Measurements from ENCODE around the gene MROH7. TPM values are rescaled to one million over a fixed set of nuclear protein-coding genes. Genes with fewer than 3 reads are reported as not detected.

The MROH7 gene
- total RNA-seq, 1 donor from 2014 or later = 0.21 TPM

DNA sequence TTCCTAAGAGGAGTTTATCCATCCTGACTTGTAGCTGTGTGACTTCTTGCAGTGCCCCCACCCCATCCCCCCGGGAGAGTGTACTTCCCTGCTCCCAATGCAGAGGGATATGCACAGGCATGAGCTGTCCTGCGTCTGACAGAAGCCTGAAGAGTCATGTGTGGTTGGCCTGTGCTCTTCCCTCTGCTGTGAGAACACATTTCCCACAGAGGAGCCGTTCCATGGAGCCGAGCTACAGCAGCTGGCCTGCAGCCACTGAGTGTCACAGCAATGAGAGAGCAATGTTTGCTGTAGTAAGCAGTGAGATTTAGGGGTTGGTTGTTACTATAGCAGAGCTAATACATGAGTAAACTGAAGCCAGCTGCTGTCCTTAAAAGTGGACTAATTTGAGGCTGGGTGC, 100.7 kb downstream of the MROH7 start:
- Mint-ChIP-seq H3K36me3 (peaks cover 18% of the 10 kb centered on the region), H3K9me3 (peaks cover 4% of the 10 kb centered on the region)

DNA sequence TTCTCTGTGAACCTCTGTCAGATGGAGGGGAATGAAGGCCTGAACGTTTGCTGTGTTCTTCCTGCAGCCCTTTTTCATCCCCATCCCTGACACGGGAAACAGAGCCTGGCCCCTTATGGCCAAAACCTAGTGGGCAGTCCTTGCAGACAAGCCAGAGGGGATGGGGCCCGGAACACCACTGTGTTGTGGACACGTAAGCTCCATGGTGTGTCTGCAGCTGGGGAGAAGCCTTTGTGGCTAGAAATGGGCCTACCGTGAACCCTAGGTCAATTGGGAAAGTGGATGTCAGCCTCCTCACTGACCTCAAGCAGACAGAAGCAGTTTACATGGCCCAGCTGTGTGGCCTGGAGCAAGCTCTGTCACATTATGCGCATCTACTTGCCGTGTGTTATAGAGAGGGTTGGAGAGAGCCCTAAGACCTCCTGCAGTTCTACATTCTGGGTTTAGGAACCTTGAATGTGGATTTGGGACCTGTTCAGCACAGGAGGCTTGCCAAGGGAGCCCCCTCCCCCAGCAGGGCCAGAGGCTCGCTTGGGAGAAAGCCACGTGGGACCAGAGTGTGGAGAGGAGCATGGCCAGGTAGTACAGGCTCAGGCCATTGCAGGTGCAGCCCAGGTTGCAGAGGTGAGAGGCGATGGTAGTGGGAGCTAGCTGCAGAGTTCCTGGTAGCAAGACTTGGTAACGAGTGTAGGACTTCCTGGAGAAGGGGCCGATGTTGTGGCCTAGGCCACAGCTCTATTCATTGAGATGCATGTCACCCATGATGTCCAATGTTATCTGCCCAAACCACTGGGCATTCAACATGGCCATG, 102.0 kb downstream of the MROH7 start:
- Histone ChIP-seq H3K27me3 (no peaks in the 10 kb centered on the region), H3K9me3 (ENCODE audit: low read depth) (no peaks in the 10 kb centered on the region), H2AFZ (replicated peaks) (no peak overlapping the region), H3F3A (ENCODE audit: low read depth) (no peaks in the 10 kb centered on the region), H3K79me2 (ENCODE audit: low read depth) (no peaks in the 10 kb centered on the region), H3K36me3 (no peaks in the 10 kb centered on the region), H3K4me1 (no peaks in the 10 kb centered on the region), H3K9ac (no peak overlapping the region), H4K20me1 (ENCODE audit: low read depth) (no peaks in the 10 kb centered on the region), H3K27ac (no peak overlapping the region), H3K4me3 (no peak overlapping the region), H3K4me2 (no peak overlapping the region)
- no peak overlapping the region for H3K4me3 Mint-ChIP-seq
- H3K27me3 Mint-ChIP-seq (ENCODE audit: insufficient read depth, low read depth) = peaks cover 7% of the 10 kb centered on the region
- TF ChIP-seq EZH2phosphoT487 (IDR thresholded peaks at IDR 0.05) (no peak), EZH2 (IDR thresholded peaks at IDR 0.05) (no peak)
- TF ChIP-seq, protein P1, sequence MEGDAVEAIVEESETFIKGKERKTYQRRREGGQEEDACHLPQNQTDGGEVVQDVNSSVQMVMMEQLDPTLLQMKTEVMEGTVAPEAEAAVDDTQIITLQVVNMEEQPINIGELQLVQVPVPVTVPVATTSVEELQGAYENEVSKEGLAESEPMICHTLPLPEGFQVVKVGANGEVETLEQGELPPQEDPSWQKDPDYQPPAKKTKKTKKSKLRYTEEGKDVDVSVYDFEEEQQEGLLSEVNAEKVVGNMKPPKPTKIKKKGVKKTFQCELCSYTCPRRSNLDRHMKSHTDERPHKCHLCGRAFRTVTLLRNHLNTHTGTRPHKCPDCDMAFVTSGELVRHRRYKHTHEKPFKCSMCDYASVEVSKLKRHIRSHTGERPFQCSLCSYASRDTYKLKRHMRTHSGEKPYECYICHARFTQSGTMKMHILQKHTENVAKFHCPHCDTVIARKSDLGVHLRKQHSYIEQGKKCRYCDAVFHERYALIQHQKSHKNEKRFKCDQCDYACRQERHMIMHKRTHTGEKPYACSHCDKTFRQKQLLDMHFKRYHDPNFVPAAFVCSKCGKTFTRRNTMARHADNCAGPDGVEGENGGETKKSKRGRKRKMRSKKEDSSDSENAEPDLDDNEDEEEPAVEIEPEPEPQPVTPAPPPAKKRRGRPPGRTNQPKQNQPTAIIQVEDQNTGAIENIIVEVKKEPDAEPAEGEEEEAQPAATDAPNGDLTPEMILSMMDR (IDR thresholded peaks at IDR 0.05) = no peak
- no peak overlapping the region for H3K27ac Mint-ChIP-seq
- no peak for DNase-seq (ENCODE audit: low spot score)
- no peaks in the 10 kb centered on the region for H3K4me1 Mint-ChIP-seq
- peaks cover 14% of the 10 kb centered on the region for H3K36me3 Mint-ChIP-seq
- peaks cover 4% of the 10 kb centered on the region for H3K9me3 Mint-ChIP-seq

More for the DNA sequence above, 100.7 kb downstream of the MROH7 start:
- Histone ChIP-seq H3K36me3 (no peaks in the 10 kb centered on the region), H3F3A (ENCODE audit: low read depth) (no peaks in the 10 kb centered on the region), H4K20me1 (ENCODE audit: low read depth) (no peaks in the 10 kb centered on the region), H2AFZ (replicated peaks) (no peak overlapping the region), H3K79me2 (ENCODE audit: low read depth) (no peaks in the 10 kb centered on the region), H3K4me2 (no peak overlapping the region), H3K27ac (no peak overlapping the region), H3K4me3 (no peak overlapping the region), H3K9me3 (ENCODE audit: low read depth) (no peaks in the 10 kb centered on the region), H3K4me1 (no peaks in the 10 kb centered on the region), H3K9ac (no peak overlapping the region), H3K27me3 (no peaks in the 10 kb centered on the region)
- Mint-ChIP-seq H3K4me3 (no peak overlapping the region), H3K27ac (no peak overlapping the region), H3K4me1 (no peaks in the 10 kb centered on the region), H3K27me3 (ENCODE audit: insufficient read depth, low read depth) (peaks cover 7% of the 10 kb centered on the region)
- TF ChIP-seq, protein P1 (IDR thresholded peaks at IDR 0.05) = no peak
- no peak for TF ChIP-seq EZH2 (IDR thresholded peaks at IDR 0.05)
- TF ChIP-seq EZH2phosphoT487 (IDR thresholded peaks at IDR 0.05) = no peak
- no peak for DNase-seq (ENCODE audit: low spot score)

DNA sequence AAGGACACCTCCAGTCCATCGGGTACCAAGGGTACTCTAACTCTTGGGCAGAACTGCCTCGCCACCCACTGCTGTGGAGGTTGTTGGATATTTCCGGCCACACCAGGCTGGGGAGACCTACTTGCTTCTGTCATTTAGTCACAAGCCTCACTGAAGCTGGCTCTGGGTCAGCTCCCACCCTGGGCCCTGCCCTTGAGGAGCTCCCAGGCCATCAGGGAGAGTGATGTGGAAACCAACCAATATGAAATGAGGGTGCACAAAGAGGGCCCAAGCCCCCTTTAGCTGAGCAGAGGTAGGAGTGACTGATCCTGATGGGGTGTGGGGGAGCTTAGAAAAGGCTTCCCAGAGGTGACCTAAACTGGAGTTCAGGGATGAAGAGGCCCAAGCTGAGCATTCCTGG, 103.1 kb downstream of the MROH7 start:
- Mint-ChIP-seq H3K4me3 (no peak overlapping the region), H3K4me1 (no peaks in the 10 kb centered on the region), H3K27me3 (ENCODE audit: insufficient read depth, low read depth) (peaks cover 9% of the 10 kb centered on the region), H3K9me3 (peaks cover 4% of the 10 kb centered on the region), H3K27ac (no peak overlapping the region), H3K36me3 (peaks cover 12% of the 10 kb centered on the region)
- no peaks in the 10 kb centered on the region for H3K79me2 ChIP-seq (ENCODE audit: low read depth)
- H3K4me3 ChIP-seq = no peak overlapping the region
- no peaks in the 10 kb centered on the region for H3F3A ChIP-seq (ENCODE audit: low read depth)
- H3K27ac ChIP-seq = no peak overlapping the region
- no peak overlapping the region for H2AFZ ChIP-seq (replicated peaks)
- H3K4me2 ChIP-seq = no peak overlapping the region
- TF ChIP-seq EZH2 (IDR thresholded peaks at IDR 0.05) = no peak
- TF ChIP-seq, protein P1 (IDR thresholded peaks at IDR 0.05) = no peak
- no peak for TF ChIP-seq EZH2phosphoT487 (IDR thresholded peaks at IDR 0.05)
- no peaks in the 10 kb centered on the region for H3K36me3 ChIP-seq
- H3K9ac ChIP-seq = no peak overlapping the region
- H3K9me3 ChIP-seq (ENCODE audit: low read depth) = no peaks in the 10 kb centered on the region
- no peaks in the 10 kb centered on the region for H3K4me1 ChIP-seq
- H3K27me3 ChIP-seq = no peaks in the 10 kb centered on the region
- DNase-seq (ENCODE audit: low spot score) = no peak
- no peaks in the 10 kb centered on the region for H4K20me1 ChIP-seq (ENCODE audit: low read depth)

Data from neural progenitor cell (in vitro differentiated cells).